ENCODE data around the gene ARHGEF28.
A peak's percentile ranks its signal among the peaks of the same experiment; 100 is the strongest.

The ARHGEF28 gene

GRCh38 chr5:73952872-73953271, 326.9 kb downstream of the ARHGEF28 start:
- Histone ChIP-seq H3K27me3 (no peaks in the 10 kb centered on the region), H3K4me1 (no peaks in the 10 kb centered on the region), H3K36me3 (no peaks in the 10 kb centered on the region), H3K4me3 (ENCODE audit: low read depth, low read length) (no peak overlapping the region), H3K9me3 (no peaks in the 10 kb centered on the region)
- peak; percentile 15 for DNase-seq
- TF ChIP-seq, protein P1, sequence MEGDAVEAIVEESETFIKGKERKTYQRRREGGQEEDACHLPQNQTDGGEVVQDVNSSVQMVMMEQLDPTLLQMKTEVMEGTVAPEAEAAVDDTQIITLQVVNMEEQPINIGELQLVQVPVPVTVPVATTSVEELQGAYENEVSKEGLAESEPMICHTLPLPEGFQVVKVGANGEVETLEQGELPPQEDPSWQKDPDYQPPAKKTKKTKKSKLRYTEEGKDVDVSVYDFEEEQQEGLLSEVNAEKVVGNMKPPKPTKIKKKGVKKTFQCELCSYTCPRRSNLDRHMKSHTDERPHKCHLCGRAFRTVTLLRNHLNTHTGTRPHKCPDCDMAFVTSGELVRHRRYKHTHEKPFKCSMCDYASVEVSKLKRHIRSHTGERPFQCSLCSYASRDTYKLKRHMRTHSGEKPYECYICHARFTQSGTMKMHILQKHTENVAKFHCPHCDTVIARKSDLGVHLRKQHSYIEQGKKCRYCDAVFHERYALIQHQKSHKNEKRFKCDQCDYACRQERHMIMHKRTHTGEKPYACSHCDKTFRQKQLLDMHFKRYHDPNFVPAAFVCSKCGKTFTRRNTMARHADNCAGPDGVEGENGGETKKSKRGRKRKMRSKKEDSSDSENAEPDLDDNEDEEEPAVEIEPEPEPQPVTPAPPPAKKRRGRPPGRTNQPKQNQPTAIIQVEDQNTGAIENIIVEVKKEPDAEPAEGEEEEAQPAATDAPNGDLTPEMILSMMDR (IDR thresholded peaks at IDR 0.05; ENCODE audit: low read depth, low read length) = no peak

DNA sequence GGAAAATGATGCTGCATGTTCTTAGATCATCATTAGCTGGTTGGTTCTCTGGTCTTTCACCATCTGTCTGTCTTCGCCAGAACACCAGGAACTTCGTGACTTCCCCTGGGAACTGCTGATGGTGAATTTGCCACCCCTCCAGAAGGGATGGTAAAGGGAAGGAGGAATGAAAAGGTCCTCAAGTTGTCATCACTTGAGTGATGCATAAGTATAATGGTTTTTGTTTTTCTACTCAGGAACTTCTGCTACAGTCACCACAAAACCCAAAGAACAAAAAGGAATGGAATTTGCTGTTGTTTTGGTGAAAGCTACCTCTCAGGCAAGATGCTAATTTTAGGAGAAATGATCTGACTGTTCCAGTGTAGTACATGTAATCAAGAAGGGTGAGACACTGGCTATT, 328.4 kb downstream of the ARHGEF28 start:
- TF ChIP-seq, protein P1 (IDR thresholded peaks at IDR 0.05; ENCODE audit: low read depth, low read length) = no peak
- H3K4me1 ChIP-seq = no peaks in the 10 kb centered on the region
- no peak overlapping the region for H3K4me3 ChIP-seq (ENCODE audit: low read depth, low read length)
- no peak for DNase-seq
- H3K9me3 ChIP-seq = no peaks in the 10 kb centered on the region
- no peaks in the 10 kb centered on the region for H3K27me3 ChIP-seq
- no peaks in the 10 kb centered on the region for H3K36me3 ChIP-seq

DNA sequence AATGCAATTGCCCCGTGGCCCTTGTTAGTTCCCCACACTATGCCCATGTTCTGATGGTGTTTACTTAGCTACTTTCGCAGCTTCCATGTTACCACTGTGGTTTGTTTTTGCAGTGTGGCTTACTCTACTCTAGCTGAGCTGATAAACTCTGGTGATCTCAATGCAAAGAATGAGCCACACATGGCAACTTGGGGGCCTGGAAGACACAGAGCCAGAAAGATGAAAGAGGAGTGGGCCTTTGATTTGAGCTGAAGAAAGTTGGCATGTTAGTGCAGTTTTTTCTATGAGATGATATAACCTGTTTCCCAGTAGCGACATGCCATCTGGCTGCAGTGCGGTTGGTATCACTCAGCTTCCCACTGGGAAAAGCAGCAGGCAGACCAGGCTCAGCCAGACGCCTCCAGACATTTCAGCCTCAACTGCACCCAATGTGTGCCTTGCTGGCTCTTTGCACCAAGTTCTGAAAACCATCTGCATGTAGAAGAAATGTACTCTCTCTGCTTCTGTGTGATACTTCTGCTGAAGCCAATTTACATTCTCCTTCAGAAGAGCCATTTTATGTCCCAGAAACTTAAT, 329.4 kb downstream of the ARHGEF28 start:
- DNase-seq = peak; percentile 13
- Histone ChIP-seq H3K9me3 (no peaks in the 10 kb centered on the region), H3K4me1 (no peaks in the 10 kb centered on the region), H3K27me3 (no peaks in the 10 kb centered on the region), H3K36me3 (no peaks in the 10 kb centered on the region), H3K4me3 (ENCODE audit: low read depth, low read length) (no peak overlapping the region)
- TF ChIP-seq, protein P1 (IDR thresholded peaks at IDR 0.05; ENCODE audit: low read depth, low read length) = no peak

DNA sequence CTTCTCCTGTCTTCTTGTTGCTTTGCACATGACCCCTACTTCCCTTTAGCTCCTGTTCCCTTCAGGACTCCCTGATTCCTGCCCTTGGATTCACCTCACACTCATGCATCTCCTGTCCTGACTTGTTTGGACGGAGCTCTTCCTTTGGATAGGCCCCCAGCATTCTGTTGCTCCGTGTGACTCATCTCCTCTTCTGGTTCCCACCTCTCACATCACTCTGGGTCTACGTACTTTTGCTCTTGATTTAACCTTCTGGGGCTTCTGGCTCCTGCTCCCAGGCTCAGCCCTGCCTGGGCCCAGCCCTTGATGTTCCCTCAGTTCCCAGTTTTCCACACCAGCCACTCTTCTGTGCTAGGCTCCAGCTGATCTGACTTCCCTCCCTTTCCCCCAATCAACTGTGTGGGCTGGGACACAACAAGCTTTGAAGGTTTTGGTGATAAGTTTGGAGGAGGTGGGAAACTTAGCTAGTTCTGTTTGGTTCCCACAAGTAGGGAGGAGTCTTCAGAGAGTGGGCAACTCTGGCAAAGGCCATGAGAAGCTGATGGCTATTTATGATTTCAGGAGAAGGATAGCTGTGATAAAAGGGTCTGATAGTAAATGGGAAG, 331.5 kb downstream of the ARHGEF28 start:
- Histone ChIP-seq H3K4me3 (ENCODE audit: low read depth, low read length) (no peak overlapping the region), H3K27me3 (no peaks in the 10 kb centered on the region), H3K36me3 (no peaks in the 10 kb centered on the region), H3K9me3 (no peaks in the 10 kb centered on the region), H3K4me1 (no peaks in the 10 kb centered on the region)
- no peak for DNase-seq
- TF ChIP-seq, protein P1 (IDR thresholded peaks at IDR 0.05; ENCODE audit: low read depth, low read length) = no peak

GRCh38 chr5:73958037-73958436, 332.0 kb downstream of the ARHGEF28 start:
- Histone ChIP-seq H3K36me3 (no peaks in the 10 kb centered on the region), H3K9me3 (no peaks in the 10 kb centered on the region), H3K27me3 (no peaks in the 10 kb centered on the region), H3K4me1 (no peaks in the 10 kb centered on the region), H3K4me3 (ENCODE audit: low read depth, low read length) (no peak overlapping the region)
- TF ChIP-seq, protein P1 (IDR thresholded peaks at IDR 0.05; ENCODE audit: low read depth, low read length) = no peak
- DNase-seq = no peak

- no peak for DNase-seq
- Histone ChIP-seq H3K4me3 (ENCODE audit: low read depth, low read length) (no peak overlapping the region), H3K27me3 (no peaks in the 10 kb centered on the region), H3K4me1 (peaks cover 4% of the 10 kb centered on the region; the same call in 1 of the 2 replicates), H3K9me3 (no peaks in the 10 kb centered on the region), H3K36me3 (no peaks in the 10 kb centered on the region)
- TF ChIP-seq, protein P1 (IDR thresholded peaks at IDR 0.05; ENCODE audit: low read depth, low read length) = no peak
Measured at GRCh38 chr5:73960023-73960422, 334.0 kb downstream of the ARHGEF28 start.

Measured in BE2C (cell line).